SH-SY5Y (cell line): Measurements from ENCODE around the gene PCSK7.

ENCODE experiments used
- GATA2 ChIP-seq: IDR thresholded peaks from 2 replicates; pipeline ENCODE4 v1.6.1; 2011; ENCODE audit warnings: mild to moderate bottlenecking, low read depth, low read length
- GATA3 ChIP-seq: IDR thresholded peaks from 2 replicates; pipeline ENCODE4 v1.6.1; 2011; ENCODE audit warnings: low read depth, mild to moderate bottlenecking, low read length, moderate library complexity

DNA sequence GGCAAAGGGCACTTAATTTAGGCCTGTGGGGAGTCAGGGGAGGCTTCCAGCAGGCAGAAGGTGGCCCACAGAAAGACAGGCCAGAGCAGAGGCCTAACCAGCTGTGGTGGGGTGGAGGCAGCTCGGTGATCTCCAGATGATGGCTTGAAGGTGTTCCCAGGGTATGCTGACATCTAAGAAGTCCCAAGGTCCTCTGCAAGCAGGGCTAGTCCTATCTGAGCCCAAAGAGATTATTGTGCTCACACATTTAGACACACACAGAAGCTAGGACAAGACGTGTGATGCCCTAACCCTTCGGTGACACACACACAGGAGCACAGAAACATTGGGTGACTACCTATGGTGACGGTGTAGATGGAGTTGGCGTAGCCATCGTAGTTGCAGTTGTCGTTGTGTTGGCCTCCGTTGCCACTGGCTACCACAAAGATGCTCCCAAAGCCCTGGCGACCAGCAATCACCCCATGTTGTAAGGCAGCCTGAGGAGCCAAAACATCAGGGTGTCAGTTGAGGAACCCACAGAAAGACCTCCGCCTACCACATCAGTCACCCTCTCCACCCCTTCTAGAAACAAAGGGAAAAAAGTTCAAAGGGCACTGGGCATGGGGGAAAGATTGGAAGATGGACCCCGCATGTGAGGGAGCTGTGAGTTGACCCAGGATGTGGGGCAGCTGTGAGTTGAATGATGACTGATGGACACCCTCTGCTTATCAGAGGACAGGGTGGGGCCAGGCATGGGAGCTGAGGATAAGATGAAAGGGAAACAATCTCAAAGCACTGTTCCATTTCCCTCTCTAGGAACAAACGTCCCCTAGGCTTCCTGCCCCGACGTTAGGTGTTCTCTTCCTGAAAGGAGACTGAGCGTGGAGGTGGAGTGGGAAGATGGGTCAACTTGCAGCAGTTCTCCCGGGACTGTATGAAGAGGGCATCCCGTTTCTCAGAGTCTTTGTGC is 7.9 kb downstream of the PCSK7 start:
- no peak for TF ChIP-seq GATA2
- TF ChIP-seq GATA3: no peak
